ENCODE data around the gene SEMA3D.

DNA sequence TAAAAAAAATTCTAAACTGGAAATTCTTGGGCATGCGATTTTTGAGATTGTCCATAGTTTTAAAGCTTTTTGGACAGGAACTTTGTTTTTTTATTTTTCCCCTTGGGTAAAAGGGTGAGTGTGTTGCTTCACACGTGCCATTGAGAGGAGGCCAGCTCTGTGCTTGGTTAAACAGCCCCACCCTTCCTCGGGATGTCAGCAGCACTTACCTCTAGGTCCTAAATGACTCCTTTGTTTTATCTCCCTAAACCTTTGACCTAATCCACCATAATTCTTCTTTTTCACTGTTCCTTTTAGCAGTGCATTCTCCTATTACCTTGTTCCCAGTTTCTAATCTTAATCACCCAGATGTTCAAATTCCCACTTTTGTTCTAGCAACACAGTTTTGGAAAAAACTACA, 83.5 kb downstream of the SEMA3D start:
- TF ChIP-seq, protein P1, sequence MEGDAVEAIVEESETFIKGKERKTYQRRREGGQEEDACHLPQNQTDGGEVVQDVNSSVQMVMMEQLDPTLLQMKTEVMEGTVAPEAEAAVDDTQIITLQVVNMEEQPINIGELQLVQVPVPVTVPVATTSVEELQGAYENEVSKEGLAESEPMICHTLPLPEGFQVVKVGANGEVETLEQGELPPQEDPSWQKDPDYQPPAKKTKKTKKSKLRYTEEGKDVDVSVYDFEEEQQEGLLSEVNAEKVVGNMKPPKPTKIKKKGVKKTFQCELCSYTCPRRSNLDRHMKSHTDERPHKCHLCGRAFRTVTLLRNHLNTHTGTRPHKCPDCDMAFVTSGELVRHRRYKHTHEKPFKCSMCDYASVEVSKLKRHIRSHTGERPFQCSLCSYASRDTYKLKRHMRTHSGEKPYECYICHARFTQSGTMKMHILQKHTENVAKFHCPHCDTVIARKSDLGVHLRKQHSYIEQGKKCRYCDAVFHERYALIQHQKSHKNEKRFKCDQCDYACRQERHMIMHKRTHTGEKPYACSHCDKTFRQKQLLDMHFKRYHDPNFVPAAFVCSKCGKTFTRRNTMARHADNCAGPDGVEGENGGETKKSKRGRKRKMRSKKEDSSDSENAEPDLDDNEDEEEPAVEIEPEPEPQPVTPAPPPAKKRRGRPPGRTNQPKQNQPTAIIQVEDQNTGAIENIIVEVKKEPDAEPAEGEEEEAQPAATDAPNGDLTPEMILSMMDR (IDR thresholded peaks at IDR 0.05): no peak
- no peak for TF ChIP-seq POLR2AphosphoS5 (IDR thresholded peaks at IDR 0.05)

Measured in prostate gland (tissue), 2 donors.